Stimulated activated naive B cell treated with anti-CD40 and anti-IgM and Interleukin-4, amounts not matched to agents 10 μg/mL and 1 μg/mL and 100 μg/mL, for 72 hours (primary cell): ENCODE measurements around the gene NCDN.
A peak's percentile ranks its signal among the peaks of the same experiment; 100 is the strongest.
"Not testable (repeated sequence)": the region's sequence is repeated elsewhere in the genome, so short reads cannot be mapped to it uniquely, and the experiment has no call there.

Experiments
- ATAC-seq, 2 donors: fragments of 150-1000 bp; cut with Tn5 transposase; replicated peaks; 2 replicates each; pipeline ENCODE4 v1.10.0; 2021; ENCODE audit warnings: moderate library complexity in 1 of 2
- DNase-seq: peaks from one replicate; pipeline ENCODE4 v3.0.0; 2021
- H3K27ac Mint-ChIP-seq: one replicate; pipeline ENCODE4 v1.8.0; 2022; ENCODE audit warnings: mild to moderate bottlenecking, mixed read lengths
- H3K27me3 Mint-ChIP-seq, 2 donors: one replicate each; pipeline ENCODE4 v1.8.0; 2022; ENCODE audit warnings: mixed read lengths in 2 of 2
- H3K36me3 Mint-ChIP-seq, 2 donors: one replicate each; pipeline ENCODE4 v1.8.0; 2022; ENCODE audit warnings: mixed read lengths in 2 of 2, mild to moderate bottlenecking in 1 of 2
- H3K4me1 Mint-ChIP-seq, 2 donors: one replicate each; pipeline ENCODE4 v1.8.0; 2022; ENCODE audit warnings: mixed read lengths in 2 of 2, mild to moderate bottlenecking in 1 of 2
- H3K4me3 Mint-ChIP-seq, 2 donors: one replicate each; pipeline ENCODE4 v1.8.0; 2022; ENCODE audit warnings: mild to moderate bottlenecking in 2 of 2, mixed read lengths in 2 of 2, moderate library complexity in 1 of 2
- H3K9me3 Mint-ChIP-seq, 2 donors: one replicate each; pipeline ENCODE4 v1.8.0; 2022; ENCODE audit warnings: mixed read lengths in 2 of 2, mild to moderate bottlenecking in 1 of 2

Gene NCDN

GRCh38 chr1:35585805-35586204 lies 28.2 kb downstream of the NCDN start:
- not testable (repeated sequence) for H3K4me3 Mint-ChIP-seq, ATAC-seq, H3K27ac Mint-ChIP-seq, H3K4me1 Mint-ChIP-seq, H3K9me3 Mint-ChIP-seq, DNase-seq, H3K27me3 Mint-ChIP-seq
- H3K36me3 Mint-ChIP-seq: peaks cover 4 to 16% of the 10 kb centered on the region in 2 donors

GRCh38 chr1:35586808-35587207 lies 29.2 kb downstream of the NCDN start:
- no peak for DNase-seq
- Mint-ChIP-seq H3K4me3 (no peak overlapping the region), H3K27me3 (no peaks in the 10 kb centered on the region), H3K9me3 (no peaks in the 10 kb centered on the region), H3K36me3 (peaks cover 8 to 22% of the 10 kb centered on the region in 2 donors), H3K4me1 (no peaks in the 10 kb centered on the region), H3K27ac (no peak overlapping the region)
- no peak for ATAC-seq

GRCh38 chr1:35587736-35588135 lies 30.1 kb downstream of the NCDN start:
- Mint-ChIP-seq H3K27ac (no peak overlapping the region), H3K4me1 (no peaks in the 10 kb centered on the region), H3K4me3 (no peak overlapping the region), H3K36me3 (peaks cover 9 to 23% of the 10 kb centered on the region in 2 donors), H3K27me3 (no peaks in the 10 kb centered on the region), H3K9me3 (no peaks in the 10 kb centered on the region)
- ATAC-seq (no peak), DNase-seq (no peak)

GRCh38 chr1:35588197-35588910 lies 30.8 kb downstream of the NCDN start:
- Mint-ChIP-seq H3K4me1 (no peaks in the 10 kb centered on the region), H3K9me3 (no peaks in the 10 kb centered on the region), H3K27ac (no peak overlapping the region), H3K4me3 (no peak overlapping the region), H3K27me3 (no peaks in the 10 kb centered on the region), H3K36me3 (peaks cover 9 to 25% of the 10 kb centered on the region in 2 donors)
- DNase-seq (no peak), ATAC-seq (no peak)

- Mint-ChIP-seq H3K27me3 (no peaks in the 10 kb centered on the region), H3K27ac (no peak overlapping the region), H3K4me1 (no peaks in the 10 kb centered on the region), H3K36me3 (peaks cover 9 to 31% of the 10 kb centered on the region in 2 donors), H3K4me3 (no peak overlapping the region), H3K9me3 (no peaks in the 10 kb centered on the region)
- ATAC-seq (no peak), DNase-seq (no peak)
These were observed 32.2 kb downstream of the NCDN start for GRCh38 chr1:35589516-35590427.

- no peak for ATAC-seq
- peaks cover 9 to 36% of the 10 kb centered on the region in 2 donors for H3K36me3 Mint-ChIP-seq
- no peaks in the 10 kb centered on the region for H3K4me1 Mint-ChIP-seq
- DNase-seq: no peak
- no peak overlapping the region for H3K27ac Mint-ChIP-seq
- H3K4me3 Mint-ChIP-seq: no peak overlapping the region
- no peaks in the 10 kb centered on the region for H3K27me3 Mint-ChIP-seq
- H3K9me3 Mint-ChIP-seq: no peaks in the 10 kb centered on the region
These were observed 33.0 kb downstream of the NCDN start for GRCh38 chr1:35590476-35591040.

- H3K9me3 Mint-ChIP-seq: no peaks in the 10 kb centered on the region
- H3K27me3 Mint-ChIP-seq: no peaks in the 10 kb centered on the region
- no peaks in the 10 kb centered on the region for H3K4me1 Mint-ChIP-seq
- H3K4me3 Mint-ChIP-seq: no peak overlapping the region
- no peak for DNase-seq
- no peak for ATAC-seq
- H3K27ac Mint-ChIP-seq: no peak overlapping the region
- peaks cover 14 to 40% of the 10 kb centered on the region in 2 donors for H3K36me3 Mint-ChIP-seq
These were observed 33.6 kb downstream of the NCDN start for GRCh38 chr1:35591211-35591610.

GRCh38 chr1:35592991-35593769 lies 35.6 kb downstream of the NCDN start:
- Mint-ChIP-seq H3K27me3 (no peaks in the 10 kb centered on the region), H3K4me1 (no peaks in the 10 kb centered on the region), H3K27ac (no peak overlapping the region), H3K36me3 (peaks cover 16 to 43% of the 10 kb centered on the region in 2 donors), H3K4me3 (no peak overlapping the region), H3K9me3 (no peaks in the 10 kb centered on the region)
- DNase-seq: no peak
- ATAC-seq: no peak

- no peak overlapping the region for H3K27ac Mint-ChIP-seq
- DNase-seq (no peak), ATAC-seq (no peak)
- H3K36me3 Mint-ChIP-seq: peaks cover 16 to 48% of the 10 kb centered on the region in 2 donors
- no peaks in the 10 kb centered on the region for H3K9me3 Mint-ChIP-seq
- no peak overlapping the region for H3K4me3 Mint-ChIP-seq
- no peaks in the 10 kb centered on the region for H3K4me1 Mint-ChIP-seq
- no peaks in the 10 kb centered on the region for H3K27me3 Mint-ChIP-seq
These were observed 36.6 kb downstream of the NCDN start for GRCh38 chr1:35594005-35594760.

GRCh38 chr1:35595684-35596083 lies 38.1 kb downstream of the NCDN start:
- Mint-ChIP-seq H3K4me1 (no peaks in the 10 kb centered on the region), H3K4me3 (no peak overlapping the region), H3K27me3 (no peaks in the 10 kb centered on the region), H3K36me3 (peaks cover 19 to 48% of the 10 kb centered on the region in 2 donors), H3K9me3 (no peaks in the 10 kb centered on the region), H3K27ac (peak overlapping the region; percentile 11)
- ATAC-seq: no peak
- DNase-seq: no peak

- no peaks in the 10 kb centered on the region for H3K4me1 Mint-ChIP-seq
- H3K36me3 Mint-ChIP-seq: peaks cover 16 to 44% of the 10 kb centered on the region in 2 donors
These were observed 40.3 kb downstream of the NCDN start for GRCh38 chr1:35597870-35598269.

GRCh38 chr1:35598895-35599294 lies 41.3 kb downstream of the NCDN start:
- DNase-seq (no peak), ATAC-seq (no peak)
- Mint-ChIP-seq H3K9me3 (no peaks in the 10 kb centered on the region), H3K36me3 (peaks cover 23 to 51% of the 10 kb centered on the region in 2 donors), H3K4me1 (no peaks in the 10 kb centered on the region), H3K27me3 (no peaks in the 10 kb centered on the region), H3K27ac (no peak overlapping the region), H3K4me3 (no peak overlapping the region)

More at GRCh38 chr1:35597870-35598269, 40.3 kb downstream of the NCDN start:
- no peak for DNase-seq
- Mint-ChIP-seq H3K4me3 (no peak overlapping the region), H3K9me3 (no peaks in the 10 kb centered on the region), H3K27ac (no peak overlapping the region), H3K27me3 (no peaks in the 10 kb centered on the region)
- ATAC-seq: no peak

- Mint-ChIP-seq H3K27ac (no peak overlapping the region), H3K4me1 (no peaks in the 10 kb centered on the region), H3K4me3 (no peak overlapping the region), H3K9me3 (no peaks in the 10 kb centered on the region), H3K36me3 (peaks cover 23 to 54% of the 10 kb centered on the region in 2 donors), H3K27me3 (no peaks in the 10 kb centered on the region)
- ATAC-seq: no peak
- no peak for DNase-seq
These were observed 41.8 kb downstream of the NCDN start for GRCh38 chr1:35599411-35599810.
